Lung (tissue), 12 donors: Measurements from ENCODE around the gene DLG2. TPM values are rescaled to one million over a fixed set of nuclear protein-coding genes. Genes with fewer than 3 reads are reported as not detected.

Experiments used
- ATAC-seq: fragments of 200-7000 bp; cut with Tn5 transposase; one replicate; pipeline ENCODE4 v1.9.1; 2020; ENCODE audit warnings: moderate number of reproducible peaks; ENCODE audit not compliant: insufficient read depth, low FRiP score
- DNase-seq, 3 donors: peaks; one replicate each; pipeline ENCODE4 v3.0.0-alpha.2; 2013 to 2017
- H3K27ac ChIP-seq, 2 donors: one replicate each; pipeline ENCODE4 v1.5.1; 2013; ENCODE audit warnings: mild to moderate bottlenecking in 2 of 2, moderate library complexity in 2 of 2, control low read depth in 1 of 2, inconsistent platforms in 1 of 2, low read depth in 1 of 2, low read length in 1 of 2
- H3K27me3 ChIP-seq, 3 donors: one replicate each; pipeline ENCODE4 v1.5.1; 2013; ENCODE audit warnings: low read length in 2 of 3; ENCODE audit not compliant: control insufficient read depth in 3 of 3, insufficient read depth in 3 of 3
- H3K36me3 ChIP-seq, 4 donors: one replicate each; pipeline ENCODE4 v1.5.1; 2013; ENCODE audit warnings: low read length in 4 of 4, mild to moderate bottlenecking in 1 of 4, moderate library complexity in 1 of 4; ENCODE audit not compliant: control insufficient read depth in 4 of 4, insufficient read depth in 4 of 4
- H3K4me1 ChIP-seq, 5 donors: one replicate each; pipeline ENCODE4 v1.5.1; 2013; ENCODE audit warnings: low read length in 5 of 5, mild to moderate bottlenecking in 2 of 5, moderate library complexity in 1 of 5; ENCODE audit not compliant: control insufficient read depth in 5 of 5, insufficient read depth in 5 of 5
- H3K4me3 ChIP-seq: one replicate; pipeline ENCODE4 v1.5.1; 2013; ENCODE audit warnings: mild to moderate bottlenecking, control low read depth, moderate library complexity
- H3K9ac ChIP-seq, 2 donors: one replicate each; pipeline ENCODE4 v1.5.1; 2013; ENCODE audit warnings: low read length in 2 of 2, control low read depth in 1 of 2; ENCODE audit not compliant: insufficient read depth in 1 of 2
- H3K9me3 ChIP-seq, 4 donors: one replicate each; pipeline ENCODE4 v1.5.1; 2013; ENCODE audit warnings: low read length in 3 of 4, mild to moderate bottlenecking in 1 of 4, moderate library complexity in 1 of 4; ENCODE audit not compliant: control insufficient read depth in 4 of 4, insufficient read depth in 3 of 4
- CTCF ChIP-seq: IDR thresholded peaks from 2 replicates; pipeline ENCODE4 v1.5.1; 2012; ENCODE audit warnings: mild to moderate bottlenecking; ENCODE audit errors: control extremely low read depth, extremely low read depth
- WGBS, 2 donors: extraction: QIAGEN DNeasy Blood & Tissue Kit; methylation state at CpG; one replicate each; pipeline ENCODE4 v1.1.7; 2013; 5-methylcytosine and 5-hydroxymethylcytosine counted together
- polyA plus RNA-seq, 2 donors: library from polyadenylated mRNA; stranded (reverse); fragments of 200-250 nt; gene quantifications; one replicate each; pipeline ENCODE4 v1.2.1, GENCODE V29; 2013
- total RNA-seq, 2 donors: library from RNA; depleted of rRNA in 1 of 2; stranded (reverse); fragments of >200 nt in 1 of 2; gene quantifications; one replicate each; pipeline ENCODE4 v1.2.1, GENCODE V29; 2014 to 2021
- donor health status: control.
- donor health status: control.
- donor health status: Bipolar disorder and iron deficiency.
- donor health status: healthy.
- donor health status: DM: yes; HTN: yes; CAD: no.

The DLG2 gene
- total and polyA plus RNA-seq, 4 donors: 0.32 to 24.1 (median 5.4) TPM

- no peak for TF ChIP-seq CTCF
- peaks cover 0 to 21% (median 2%) of the 10 kb centered on the region in 5 donors for H3K4me1 ChIP-seq
- no peak overlapping the region for H3K9ac ChIP-seq
- H3K27me3 ChIP-seq: no peaks in the 10 kb centered on the region
- ATAC-seq: no peak
- no peak for DNase-seq
- H3K9me3 ChIP-seq: no peaks in the 10 kb centered on the region
- no peak overlapping the region for H3K4me3 ChIP-seq
- H3K36me3 ChIP-seq: no peaks in the 10 kb centered on the region
- H3K27ac ChIP-seq: no peak overlapping the region
- WGBS, 2 donors: 92 to 96% methylated on average over 2 of the region's 2 CpGs
Observed at GRCh38 chr11:83685730-83686129, 1941.4 kb downstream of the DLG2 start.

GRCh38 chr11:83684071-83684470, 1943.1 kb downstream of the DLG2 start:
- ATAC-seq: no peak
- 88 to 94% methylated on average over 4 of the region's 4 CpGs for WGBS, 2 donors
- Histone ChIP-seq H3K27ac (no peak overlapping the region), H3K4me1 (peaks cover 0 to 18% (median 0%) of the 10 kb centered on the region in 5 donors), H3K27me3 (no peaks in the 10 kb centered on the region), H3K9ac (no peak overlapping the region), H3K9me3 (no peaks in the 10 kb centered on the region), H3K36me3 (no peaks in the 10 kb centered on the region), H3K4me3 (no peak overlapping the region)
- no peak for DNase-seq
- TF ChIP-seq CTCF: no peak

GRCh38 chr11:83682611-83682973, 1944.6 kb downstream of the DLG2 start:
- H3K4me1 ChIP-seq: peaks cover 0 to 16% (median 0%) of the 10 kb centered on the region in 5 donors
- WGBS, 2 donors: 68 to 89% methylated on average over 1 of the region's 1 CpG
- no peak for ATAC-seq
- no peak overlapping the region for H3K27ac ChIP-seq
- no peak for DNase-seq
- TF ChIP-seq CTCF: no peak
- no peak overlapping the region for H3K4me3 ChIP-seq
- H3K36me3 ChIP-seq: no peaks in the 10 kb centered on the region
- no peaks in the 10 kb centered on the region for H3K27me3 ChIP-seq
- no peak overlapping the region for H3K9ac ChIP-seq
- no peaks in the 10 kb centered on the region for H3K9me3 ChIP-seq

- H3K9me3 ChIP-seq: no peaks in the 10 kb centered on the region
- H3K4me3 ChIP-seq: no peak overlapping the region
- H3K4me1 ChIP-seq: peaks cover 0 to 16% (median 0%) of the 10 kb centered on the region in 5 donors
- no peak overlapping the region for H3K27ac ChIP-seq
- no peak for ATAC-seq
- H3K36me3 ChIP-seq: no peaks in the 10 kb centered on the region
- H3K9ac ChIP-seq: no peak overlapping the region
- TF ChIP-seq CTCF: no peak
- WGBS, 2 donors: 59 to 72% methylated on average over 10 of the region's 10 CpGs
- H3K27me3 ChIP-seq: no peaks in the 10 kb centered on the region
- DNase-seq: no peak
Observed at GRCh38 chr11:83681906-83682610, 1945.1 kb downstream of the DLG2 start.
